ENCODE measurements around the gene S100Z.
A peak's percentile ranks its signal among the peaks of the same experiment; 100 is the strongest.

S100Z gene

DNA sequence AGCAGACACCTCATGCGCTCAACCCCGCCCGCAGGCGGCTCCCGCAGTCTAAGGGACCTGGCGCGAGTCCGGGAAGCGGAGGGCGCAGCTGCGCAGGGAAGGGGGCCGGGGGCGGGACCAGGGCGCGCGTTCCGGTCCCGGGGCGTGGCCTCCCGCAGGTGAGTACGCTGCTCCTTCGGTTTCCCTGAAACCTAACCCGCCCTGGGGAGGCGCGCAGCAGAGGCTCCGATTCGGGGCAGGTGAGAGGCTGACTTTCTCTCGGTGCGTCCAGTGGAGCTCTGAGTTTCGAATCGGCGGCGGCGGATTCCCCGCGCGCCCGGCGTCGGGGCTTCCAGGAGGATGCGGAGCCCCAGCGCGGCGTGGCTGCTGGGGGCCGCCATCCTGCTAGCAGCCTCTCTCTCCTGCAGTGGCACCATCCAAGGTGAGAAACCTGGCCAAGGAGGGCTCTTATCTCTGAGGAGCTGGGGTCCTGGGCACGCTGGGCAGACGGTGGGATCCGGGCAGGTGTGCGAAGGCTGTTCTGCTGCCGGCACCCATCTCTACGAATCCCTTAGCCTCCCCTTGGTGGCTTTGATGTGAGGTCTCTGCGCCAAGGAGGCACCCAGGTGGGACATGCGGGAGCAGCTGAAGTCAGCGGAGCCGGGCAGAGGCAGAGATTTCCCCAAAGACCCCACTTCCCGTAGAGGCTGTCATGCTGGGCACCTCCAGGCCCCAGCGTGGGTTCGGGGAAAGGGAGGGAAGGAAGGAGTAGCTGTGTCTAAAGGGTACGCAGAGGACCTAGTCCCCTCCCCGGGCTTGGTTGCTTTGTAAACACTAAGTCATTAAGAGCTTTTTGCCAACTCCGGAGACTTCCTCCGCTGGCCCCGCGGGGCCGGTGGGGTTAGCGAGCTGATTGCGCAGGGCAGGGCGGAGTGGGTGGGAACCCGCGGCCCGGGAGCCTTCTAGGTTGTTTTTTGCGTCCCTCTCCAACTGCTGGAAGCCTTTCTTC is 30.7 kb upstream of the S100Z start, which contains the start of gene F2RL1:
F2RL1 (plus strand) TSS at position 187 of the 988 bp plus-strand sequence; CDS start at position 340, 153 bp downstream.
- TF ChIP-seq ZBTB7A (IDR thresholded peaks at IDR 0.05; ENCODE audit: low read depth): peak; percentile 12
- TF ChIP-seq, protein P1, sequence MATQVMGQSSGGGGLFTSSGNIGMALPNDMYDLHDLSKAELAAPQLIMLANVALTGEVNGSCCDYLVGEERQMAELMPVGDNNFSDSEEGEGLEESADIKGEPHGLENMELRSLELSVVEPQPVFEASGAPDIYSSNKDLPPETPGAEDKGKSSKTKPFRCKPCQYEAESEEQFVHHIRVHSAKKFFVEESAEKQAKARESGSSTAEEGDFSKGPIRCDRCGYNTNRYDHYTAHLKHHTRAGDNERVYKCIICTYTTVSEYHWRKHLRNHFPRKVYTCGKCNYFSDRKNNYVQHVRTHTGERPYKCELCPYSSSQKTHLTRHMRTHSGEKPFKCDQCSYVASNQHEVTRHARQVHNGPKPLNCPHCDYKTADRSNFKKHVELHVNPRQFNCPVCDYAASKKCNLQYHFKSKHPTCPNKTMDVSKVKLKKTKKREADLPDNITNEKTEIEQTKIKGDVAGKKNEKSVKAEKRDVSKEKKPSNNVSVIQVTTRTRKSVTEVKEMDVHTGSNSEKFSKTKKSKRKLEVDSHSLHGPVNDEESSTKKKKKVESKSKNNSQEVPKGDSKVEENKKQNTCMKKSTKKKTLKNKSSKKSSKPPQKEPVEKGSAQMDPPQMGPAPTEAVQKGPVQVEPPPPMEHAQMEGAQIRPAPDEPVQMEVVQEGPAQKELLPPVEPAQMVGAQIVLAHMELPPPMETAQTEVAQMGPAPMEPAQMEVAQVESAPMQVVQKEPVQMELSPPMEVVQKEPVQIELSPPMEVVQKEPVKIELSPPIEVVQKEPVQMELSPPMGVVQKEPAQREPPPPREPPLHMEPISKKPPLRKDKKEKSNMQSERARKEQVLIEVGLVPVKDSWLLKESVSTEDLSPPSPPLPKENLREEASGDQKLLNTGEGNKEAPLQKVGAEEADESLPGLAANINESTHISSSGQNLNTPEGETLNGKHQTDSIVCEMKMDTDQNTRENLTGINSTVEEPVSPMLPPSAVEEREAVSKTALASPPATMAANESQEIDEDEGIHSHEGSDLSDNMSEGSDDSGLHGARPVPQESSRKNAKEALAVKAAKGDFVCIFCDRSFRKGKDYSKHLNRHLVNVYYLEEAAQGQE (IDR thresholded peaks at IDR 0.05; ENCODE audit: low read depth): no peak
- peak; percentile 60; the same call in 1 of the 2 replicates for TF ChIP-seq TAF1 (IDR thresholded peaks at IDR 0.05; ENCODE audit: low read depth)
- no peak for TF ChIP-seq RAD21 (IDR thresholded peaks at IDR 0.05; ENCODE audit: low read depth)
- TF ChIP-seq YY1 (IDR thresholded peaks at IDR 0.05; ENCODE audit: low read depth): 0 out of 2 replicates have a peak, but pooled peaks have one; percentile 28
- peak; percentile 33; the same call in 1 of the 2 replicates for TF ChIP-seq NFIC (IDR thresholded peaks at IDR 0.05)
- 0 out of 2 replicates have a peak, but pooled peaks have one; percentile 33 for TF ChIP-seq EGR1 (IDR thresholded peaks at IDR 0.05)
- TF ChIP-seq CEBPB (IDR thresholded peaks at IDR 0.05): no peak
- TF ChIP-seq TCF12 (IDR thresholded peaks at IDR 0.05; ENCODE audit: low read depth): peak; percentile 54; the same call in 1 of the 2 replicates
- peak; percentile 71; the same call in 1 of the 2 replicates for TF ChIP-seq TEAD4 (IDR thresholded peaks at IDR 0.05)
- TF ChIP-seq, protein P2, sequence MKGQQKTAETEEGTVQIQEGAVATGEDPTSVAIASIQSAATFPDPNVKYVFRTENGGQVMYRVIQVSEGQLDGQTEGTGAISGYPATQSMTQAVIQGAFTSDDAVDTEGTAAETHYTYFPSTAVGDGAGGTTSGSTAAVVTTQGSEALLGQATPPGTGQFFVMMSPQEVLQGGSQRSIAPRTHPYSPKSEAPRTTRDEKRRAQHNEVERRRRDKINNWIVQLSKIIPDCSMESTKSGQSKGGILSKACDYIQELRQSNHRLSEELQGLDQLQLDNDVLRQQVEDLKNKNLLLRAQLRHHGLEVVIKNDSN (IDR thresholded peaks at IDR 0.05): no peak

DNA sequence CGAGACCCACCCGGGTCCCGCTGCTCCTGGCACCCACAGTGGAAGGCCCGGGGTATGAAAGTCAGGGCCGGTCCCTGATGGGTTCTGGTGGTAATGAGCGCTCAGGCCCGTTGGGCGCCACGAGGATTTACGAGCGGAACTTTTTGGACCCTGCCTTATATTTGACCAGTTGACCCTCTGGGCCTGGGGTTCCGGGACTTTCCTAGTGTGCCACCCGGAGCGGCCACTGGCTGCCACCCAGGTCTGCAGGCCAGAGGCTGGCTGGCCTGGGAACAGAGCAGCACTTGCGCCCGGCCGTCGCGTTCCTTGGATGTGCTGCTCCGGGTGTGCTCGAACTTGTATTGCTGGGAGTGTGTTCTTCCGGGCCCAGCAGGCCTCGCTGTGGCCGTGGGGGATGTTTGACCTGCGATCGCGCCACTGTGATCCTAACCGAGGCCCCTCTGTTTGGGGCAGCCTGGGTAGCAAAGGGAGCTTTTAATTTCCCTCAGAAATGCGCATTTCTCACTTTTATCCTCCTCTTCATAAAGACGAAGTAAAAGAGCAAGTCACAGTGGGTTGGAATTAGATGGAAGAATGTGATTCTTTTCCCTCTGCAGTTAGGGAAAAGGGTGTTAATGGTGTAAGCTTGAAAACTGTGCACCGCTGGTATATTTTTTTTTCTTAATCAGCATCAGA is 29.8 kb upstream of the S100Z start:
- TF ChIP-seq TAF1 (IDR thresholded peaks at IDR 0.05; ENCODE audit: low read depth) (no peak), EP300 (IDR thresholded peaks at IDR 0.05; ENCODE audit: borderline replicate concordance) (no peak)
- TF ChIP-seq, protein P2 (IDR thresholded peaks at IDR 0.05): no peak

DNA sequence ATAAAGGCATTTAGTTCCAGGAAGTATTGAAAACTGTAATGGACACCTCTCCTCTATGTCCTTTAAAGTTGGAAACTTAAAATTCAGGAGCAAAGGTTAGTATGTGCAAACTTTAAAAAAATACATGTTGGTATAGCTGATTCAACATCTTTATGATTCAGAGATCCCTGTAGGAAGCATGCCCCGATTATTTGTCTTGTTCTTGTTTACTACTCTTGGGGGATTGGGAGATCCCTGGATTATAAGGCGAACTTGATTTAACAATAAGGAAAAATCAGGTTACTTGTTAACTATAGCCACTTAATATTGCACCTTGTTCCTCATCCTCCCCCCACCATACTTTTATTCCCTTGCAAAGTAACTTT is 29.3 kb upstream of the S100Z start:
- TF ChIP-seq, protein P3, sequence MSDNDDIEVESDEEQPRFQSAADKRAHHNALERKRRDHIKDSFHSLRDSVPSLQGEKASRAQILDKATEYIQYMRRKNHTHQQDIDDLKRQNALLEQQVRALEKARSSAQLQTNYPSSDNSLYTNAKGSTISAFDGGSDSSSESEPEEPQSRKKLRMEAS (IDR thresholded peaks at IDR 0.05): no peak
- TF ChIP-seq TEAD4 (IDR thresholded peaks at IDR 0.05) (no peak), FOXM1 (IDR thresholded peaks at IDR 0.05; ENCODE audit: borderline replicate concordance, low read depth) (no peak), CREB1 (IDR thresholded peaks at IDR 0.05; ENCODE audit: low read depth) (no peak), YY1 (IDR thresholded peaks at IDR 0.05; ENCODE audit: low read depth) (no peak)
- TF ChIP-seq, protein P1 (IDR thresholded peaks at IDR 0.05; ENCODE audit: low read depth): no peak

DNA sequence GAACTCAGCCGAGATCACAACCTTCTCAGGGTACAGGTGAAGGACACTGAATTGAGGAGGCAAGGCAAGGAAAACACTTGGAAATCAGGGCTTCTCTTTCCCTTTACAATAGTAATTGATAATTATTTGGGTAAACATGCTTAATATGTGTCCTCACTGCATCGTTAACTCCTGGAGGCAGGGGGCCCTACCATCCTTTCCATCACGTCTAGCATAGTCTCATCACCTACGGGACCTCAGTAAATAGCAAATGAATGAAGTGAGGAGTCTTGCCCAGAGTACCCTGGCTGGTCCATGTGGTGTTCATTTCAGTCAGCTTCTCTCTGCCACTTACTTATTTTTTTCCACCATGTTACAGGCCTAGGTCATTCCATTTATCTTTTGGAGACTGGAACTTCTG is 28.7 kb upstream of the S100Z start:
- TF ChIP-seq FOXM1 (IDR thresholded peaks at IDR 0.05; ENCODE audit: borderline replicate concordance, low read depth) (no peak), YY1 (IDR thresholded peaks at IDR 0.05; ENCODE audit: low read depth) (no peak), TCF12 (IDR thresholded peaks at IDR 0.05; ENCODE audit: low read depth) (no peak), EGR1 (IDR thresholded peaks at IDR 0.05) (no peak), CREB1 (IDR thresholded peaks at IDR 0.05; ENCODE audit: low read depth) (no peak), TAF1 (IDR thresholded peaks at IDR 0.05; ENCODE audit: low read depth) (no peak)
- TF ChIP-seq, protein P2 (IDR thresholded peaks at IDR 0.05): no peak
- TF ChIP-seq, protein P1 (IDR thresholded peaks at IDR 0.05; ENCODE audit: low read depth): no peak
